IMR-90 (cell line): ENCODE results near the gene AGMO. TPM values are rescaled to one million over a fixed set of nuclear protein-coding genes. Genes with fewer than 3 reads are reported as not detected.

Experiments
- ATAC-seq: fragments of 200-7000 bp; cut with Tn5 transposase; 2 replicates; pipeline ENCODE4 v1.9.1; 2020; ENCODE audit warnings: low read depth, mild to moderate bottlenecking, moderate library complexity
- BruUV-seq: library from RNA; stranded (reverse); fragments of 400-500 nt; replicated peaks from 2 replicates; lab custom pipeline; 2021; lab: Mats Ljungman, UMichigan
- CTCF ChIA-PET: fragments of 300-600 bp; formaldehyde crosslinking; extraction: SDS; loops from one replicate; lab custom pipeline; 2021; ENCODE audit warnings: antibody characterized with exemption; lab: Yijun Ruan, JAX
- POLR2A ChIA-PET: fragments of 300-600 bp; sonication (Branson Sonifier 250); formaldehyde crosslinking; loops from one replicate; lab custom pipeline; 2022; ENCODE audit warnings: antibody characterized with exemption; ENCODE audit not compliant: unreplicated experiment; lab: Charles Lee
- DNase-seq: peaks from one replicate; pipeline ENCODE4 v3.0.0; 2013
- H2AFZ ChIP-seq: replicated peaks from 2 replicates; pipeline ENCODE3; 2013; ENCODE audit warnings: low read length, mild to moderate bottlenecking; ENCODE audit not compliant: poor library complexity
- H2AK5ac ChIP-seq: 2 replicates; pipeline ENCODE4 v1.6.1; 2013; ENCODE audit warnings: low read depth, low read length, inconsistent platforms
- H2AK9ac ChIP-seq: replicated peaks from 2 replicates; pipeline ENCODE3; 2013; ENCODE audit warnings: mild to moderate bottlenecking, low read depth, low read length, moderate library complexity; ENCODE audit not compliant: poor library complexity
- H2BK120ac ChIP-seq: 2 replicates; pipeline ENCODE4 v1.6.1; 2013; ENCODE audit warnings: low read depth, low read length, inconsistent platforms
- H2BK15ac ChIP-seq: 3 replicates; pipeline ENCODE4 v1.6.1; 2013; ENCODE audit warnings: low read depth, low read length, inconsistent platforms
- H2BK20ac ChIP-seq: 2 replicates; pipeline ENCODE4 v1.6.1; 2013; ENCODE audit warnings: low read depth, mild to moderate bottlenecking, inconsistent platforms, low read length, moderate library complexity
- H2BK5ac ChIP-seq: 2 replicates; pipeline ENCODE4 v1.6.1; 2013; ENCODE audit warnings: mild to moderate bottlenecking, low read depth, low read length, inconsistent platforms; ENCODE audit not compliant: poor library complexity, severe bottlenecking
- H3K14ac ChIP-seq: replicated peaks from 2 replicates; pipeline ENCODE4 v1.6.1; 2013; ENCODE audit warnings: low read depth, low read length, inconsistent platforms
- H3K18ac ChIP-seq: 2 replicates; pipeline ENCODE4 v1.6.1; 2013; ENCODE audit warnings: low read depth, low read length, control low read depth
- H3K23ac ChIP-seq: 2 replicates; pipeline ENCODE4 v1.6.1; 2013; ENCODE audit warnings: low read depth, low read length, inconsistent platforms
- H3K27ac ChIP-seq: 2 replicates; pipeline ENCODE4 v1.5.1; 2013; ENCODE audit warnings: mild to moderate bottlenecking, control low read depth, low read length; ENCODE audit not compliant: insufficient read depth
- H3K27me3 ChIP-seq: 2 replicates; pipeline ENCODE4 v1.6.1; 2013; ENCODE audit warnings: low read length; ENCODE audit not compliant: control insufficient read depth, insufficient read depth
- H3K36me3 ChIP-seq: 2 replicates; pipeline ENCODE4 v1.6.1; 2013; ENCODE audit warnings: low read length, mixed read lengths; ENCODE audit not compliant: control insufficient read depth, insufficient read depth
- H3K4ac ChIP-seq: 2 replicates; pipeline ENCODE4 v1.6.1; 2013; ENCODE audit warnings: low read depth, low read length, inconsistent platforms
- H3K4me1 ChIP-seq: 2 replicates; pipeline ENCODE4 v1.6.1; 2013; ENCODE audit warnings: low read length, mixed read lengths; ENCODE audit not compliant: control insufficient read depth, insufficient read depth
- H3K4me2 ChIP-seq: 2 replicates; pipeline ENCODE4 v1.6.1; 2013; ENCODE audit warnings: low read depth, mild to moderate bottlenecking, control low read depth, low read length, moderate library complexity
- H3K4me3 ChIP-seq: 2 replicates; pipeline ENCODE4 v1.5.1; 2013; ENCODE audit warnings: low read depth, mild to moderate bottlenecking, control low read depth, low read length, moderate library complexity; ENCODE audit not compliant: insufficient read depth
- H3K56ac ChIP-seq: 2 replicates; pipeline ENCODE4 v1.6.1; 2013; ENCODE audit warnings: low read length, inconsistent platforms; ENCODE audit not compliant: insufficient read depth; ENCODE audit errors: extremely low read depth
- H3K79me1 ChIP-seq, 2 experiments: 2 replicates each; pipeline ENCODE4 v1.6.1; 2013; ENCODE audit warnings: low read length in 2 of 2, inconsistent platforms in 1 of 2, low read depth in 1 of 2
- H3K9ac ChIP-seq: 2 replicates; pipeline ENCODE4 v1.6.1; 2013; ENCODE audit warnings: low read depth, low read length, control low read depth
- H3K9me1 ChIP-seq: 2 replicates; pipeline ENCODE4 v1.6.1; 2013; ENCODE audit warnings: low read length, inconsistent platforms; ENCODE audit not compliant: insufficient read depth
- H3K9me3 ChIP-seq: 2 replicates; pipeline ENCODE4 v1.6.1; 2013; ENCODE audit warnings: low read length; ENCODE audit not compliant: control insufficient read depth, insufficient read depth
- H4K20me1 ChIP-seq: 2 replicates; pipeline ENCODE4 v1.6.1; 2013; ENCODE audit warnings: low read length, inconsistent platforms; ENCODE audit not compliant: insufficient read depth
- H4K5ac ChIP-seq: 2 replicates; pipeline ENCODE4 v1.6.1; 2013; ENCODE audit warnings: mild to moderate bottlenecking, low read depth, low read length, control low read depth
- H4K8ac ChIP-seq, 2 experiments: 2 replicates each; pipeline ENCODE4 v1.6.1; 2013; ENCODE audit warnings: low read depth in 2 of 2, low read length in 2 of 2, control low read depth in 1 of 2, inconsistent platforms in 1 of 2
- H4K91ac ChIP-seq: 2 replicates; pipeline ENCODE4 v1.6.1; 2013; ENCODE audit warnings: low read depth, low read length, inconsistent platforms; ENCODE audit not compliant: insufficient read depth
- WGBS, 2 experiments: methylation state at CpG; one replicate each; pipeline versions ENCODE4 v1.1.5 to v1.1.7; 2013; ENCODE audit warnings: missing lambda C conversion rate in 2 of 2; ENCODE audit not compliant: insufficient read length in 1 of 2; ENCODE audit errors: extremely low coverage in 2 of 2; 5-methylcytosine and 5-hydroxymethylcytosine counted together
- dilution Hi-C: fragments of 300-500 bp; cut with HindIII; formaldehyde crosslinking; loops from one replicate; pipeline ENCODE4 v1.14.3; 2018; ENCODE audit warnings: low sequenced_read_pairs; ENCODE audit not compliant: unreplicated experiment
- in situ Hi-C: fragments of 300-500 bp; cut with MboI; formaldehyde crosslinking; loops from 3 replicates; pipeline ENCODE4 v1.14.3; 2019; ENCODE audit warnings: low sequenced_read_pairs, inconsistent platforms, mixed read lengths
- intact Hi-C: fragments of 100-400 bp; cut with micrococcal nuclease; formaldehyde crosslinking; loops from 2 replicates; pipeline ENCODE4 v1.10.0; 2022
- polyA plus RNA-seq, 3 experiments: library from polyadenylated mRNA; depleted of rRNA; stranded (reverse); fragments of >200 nt; gene quantifications; 2 replicates each; pipeline ENCODE4 v1.2.3, GENCODE V29; 2012; ENCODE audit warnings: low replicate concordance in 1 of 3
- total RNA-seq: library from RNA; depleted of rRNA; stranded (reverse); fragments of >200 nt; gene quantifications from 2 replicates; pipeline ENCODE4 v1.2.3, GENCODE V29; 2012
- TF ChIP-seq, protein P1 (sequence below): fragments of 150-350 bp; IDR thresholded peaks from 2 replicates; pipeline ENCODE4 v1.6.1; 2016; ENCODE audit warnings: low read depth, mild to moderate bottlenecking, low read length, moderate library complexity, borderline replicate concordance

The AGMO gene
- total and polyA plus RNA-seq, 2 of the 4 experiments (the other 2 are of a cell fraction) = not detected

DNA sequence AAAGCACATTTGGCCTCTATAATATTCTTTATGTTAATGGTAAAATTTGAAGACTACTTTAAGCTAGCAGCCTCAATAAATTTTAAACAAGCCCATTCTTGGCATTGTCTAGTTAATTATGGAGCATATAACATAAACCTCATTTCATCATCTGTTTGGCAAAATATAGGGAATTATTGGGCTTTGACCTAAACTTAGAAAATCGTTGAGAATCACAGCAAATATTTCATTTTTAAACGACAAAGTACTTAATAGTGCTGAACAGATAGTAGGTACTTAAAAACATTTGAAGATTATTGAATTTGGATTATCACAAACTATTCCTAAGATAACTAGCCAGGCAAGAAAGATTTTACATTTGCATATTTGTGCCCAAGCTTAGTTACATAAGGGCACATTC lies 73.4 kb downstream of the AGMO start:
- no peak overlapping the region for H2BK5ac ChIP-seq
- no peak overlapping the region for H4K91ac ChIP-seq
- TF ChIP-seq, protein P1, sequence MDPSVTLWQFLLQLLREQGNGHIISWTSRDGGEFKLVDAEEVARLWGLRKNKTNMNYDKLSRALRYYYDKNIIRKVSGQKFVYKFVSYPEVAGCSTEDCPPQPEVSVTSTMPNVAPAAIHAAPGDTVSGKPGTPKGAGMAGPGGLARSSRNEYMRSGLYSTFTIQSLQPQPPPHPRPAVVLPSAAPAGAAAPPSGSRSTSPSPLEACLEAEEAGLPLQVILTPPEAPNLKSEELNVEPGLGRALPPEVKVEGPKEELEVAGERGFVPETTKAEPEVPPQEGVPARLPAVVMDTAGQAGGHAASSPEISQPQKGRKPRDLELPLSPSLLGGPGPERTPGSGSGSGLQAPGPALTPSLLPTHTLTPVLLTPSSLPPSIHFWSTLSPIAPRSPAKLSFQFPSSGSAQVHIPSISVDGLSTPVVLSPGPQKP = no peak
- WGBS, 2 experiments = no CpG with 5 or more reads among the region's 2 CpGs
- intact Hi-C loops (no loop called here), dilution Hi-C loops (no loop called here), in situ Hi-C loops (no loop called here)
- no peak overlapping the region for H4K5ac ChIP-seq
- H3K23ac ChIP-seq = no peak overlapping the region
- H3K4me3 ChIP-seq = no peak overlapping the region
- DNase-seq (no peak), ATAC-seq (no peak)
- H2AFZ ChIP-seq = no peak overlapping the region
- H3K27ac ChIP-seq = no peak overlapping the region
- no peak overlapping the region for H2AK9ac ChIP-seq
- POLR2A ChIA-PET = no interaction called here
- H3K4me1 ChIP-seq = no peaks in the 10 kb centered on the region
- H2BK120ac ChIP-seq = no peak overlapping the region
- CTCF ChIA-PET = interaction anchor here (0.6 to 0.8 kb wide), 2 partner anchors 66 to 944 kb away, joined by 3 read pairs; no protein-coding TSS in a partner anchor
- H2BK20ac ChIP-seq = no peak overlapping the region
- H3K9ac ChIP-seq = no peak overlapping the region
- H3K79me1 ChIP-seq = no peaks in the 10 kb centered on the region
- H3K18ac ChIP-seq = no peak overlapping the region
- H4K8ac ChIP-seq = no peak overlapping the region
- H3K14ac ChIP-seq = no peak overlapping the region
- no peak overlapping the region for H3K4me2 ChIP-seq
- H2AK5ac ChIP-seq = no peak overlapping the region
- H2BK15ac ChIP-seq = no peak overlapping the region
- no peak overlapping the region for H3K4ac ChIP-seq
- H3K27me3 ChIP-seq = no peaks in the 10 kb centered on the region
- no peaks in the 10 kb centered on the region for H4K20me1 ChIP-seq
- H3K9me3 ChIP-seq = no peaks in the 10 kb centered on the region
- no peaks in the 10 kb centered on the region for H3K36me3 ChIP-seq
- BruUV-seq = no TSS peak
- H3K9me1 ChIP-seq = no peaks in the 10 kb centered on the region
- H3K56ac ChIP-seq = no peak overlapping the region
